HG03432 (cell line): ENCODE results near the gene RAI1.

ENCODE experiments used
- ATAC-seq: cut with Tn5 transposase; IDR thresholded peaks from one replicate; pipeline ENCODE4 v1.9.1; 2021; ENCODE audit warnings: mild to moderate bottlenecking, moderate library complexity; ENCODE audit not compliant: unreplicated experiment

Gene RAI1

DNA sequence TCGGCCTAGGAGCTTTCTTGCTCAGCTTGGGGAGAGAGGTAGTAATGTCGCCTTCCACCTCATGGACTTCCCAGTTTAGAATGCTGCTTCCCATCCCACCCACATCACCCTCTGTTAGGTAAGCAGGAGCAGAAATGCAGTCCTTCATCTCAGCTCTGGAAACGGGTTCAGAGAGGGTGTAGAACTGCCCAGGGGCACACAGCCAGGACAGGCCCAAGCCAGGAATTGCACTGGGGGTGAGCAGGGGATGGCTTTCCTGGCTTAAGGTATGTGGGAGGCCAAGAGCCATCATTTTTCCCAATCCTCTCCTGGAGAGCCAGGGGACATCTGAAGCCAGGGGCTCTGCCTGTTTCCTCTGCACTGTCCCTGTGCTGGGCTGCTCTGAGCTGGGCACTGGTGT, 33.6 kb downstream of the RAI1 start:
- no peak for ATAC-seq

DNA sequence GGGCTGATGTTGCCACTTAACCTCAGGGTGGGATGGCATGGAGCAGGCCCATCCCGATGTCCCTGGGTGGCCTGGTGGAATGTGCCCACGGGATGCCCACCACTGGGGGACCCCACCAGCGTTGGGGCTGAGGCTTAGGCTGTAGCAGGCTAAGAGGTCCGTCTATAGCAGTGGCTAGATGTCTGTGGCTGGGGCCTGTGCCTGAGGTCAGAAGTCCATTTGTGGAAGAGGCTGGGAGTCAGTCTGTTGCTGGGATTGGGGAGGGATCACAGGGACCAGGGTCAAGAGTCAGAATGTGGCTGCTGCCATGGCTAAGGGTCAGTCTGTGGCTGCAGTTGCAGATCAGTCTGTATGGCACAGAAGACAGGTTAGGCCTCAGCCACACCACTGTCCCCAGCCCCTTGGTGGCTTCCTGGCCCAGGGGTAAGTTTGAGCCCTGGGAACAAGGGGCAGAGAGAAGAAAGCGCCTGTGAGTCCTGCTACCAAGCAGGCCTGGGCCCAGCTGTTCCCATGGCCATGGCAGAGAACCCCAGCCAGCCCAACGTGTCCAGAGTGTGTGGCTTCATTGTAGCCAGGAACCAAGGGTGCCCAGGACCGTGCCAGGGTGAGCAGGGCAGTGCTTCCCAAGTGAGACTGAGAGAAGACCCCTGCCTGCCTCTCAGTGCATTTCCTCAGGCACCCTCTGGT, 35.7 kb downstream of the RAI1 start:
- no peak for ATAC-seq

DNA sequence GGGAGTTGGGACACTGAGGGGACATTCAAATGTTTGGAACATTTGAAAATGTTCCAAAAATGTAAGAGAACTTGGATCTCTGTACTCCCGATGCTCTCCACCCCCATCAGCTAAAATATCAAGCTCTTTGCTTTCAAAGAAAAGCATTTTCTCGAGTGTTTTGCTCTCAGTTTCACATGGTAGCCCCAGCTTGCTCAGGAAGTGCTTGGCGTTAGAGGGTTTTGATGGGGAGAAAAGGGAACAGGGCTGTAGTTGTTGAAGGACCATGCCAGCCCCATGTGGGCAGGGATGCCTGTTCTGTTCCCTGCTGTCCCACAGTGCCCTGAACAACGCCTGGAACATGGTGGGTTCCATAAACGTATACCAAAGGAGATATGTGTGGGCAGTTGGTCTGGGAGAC, 37.0 kb downstream of the RAI1 start:
- ATAC-seq, result no peak

DNA sequence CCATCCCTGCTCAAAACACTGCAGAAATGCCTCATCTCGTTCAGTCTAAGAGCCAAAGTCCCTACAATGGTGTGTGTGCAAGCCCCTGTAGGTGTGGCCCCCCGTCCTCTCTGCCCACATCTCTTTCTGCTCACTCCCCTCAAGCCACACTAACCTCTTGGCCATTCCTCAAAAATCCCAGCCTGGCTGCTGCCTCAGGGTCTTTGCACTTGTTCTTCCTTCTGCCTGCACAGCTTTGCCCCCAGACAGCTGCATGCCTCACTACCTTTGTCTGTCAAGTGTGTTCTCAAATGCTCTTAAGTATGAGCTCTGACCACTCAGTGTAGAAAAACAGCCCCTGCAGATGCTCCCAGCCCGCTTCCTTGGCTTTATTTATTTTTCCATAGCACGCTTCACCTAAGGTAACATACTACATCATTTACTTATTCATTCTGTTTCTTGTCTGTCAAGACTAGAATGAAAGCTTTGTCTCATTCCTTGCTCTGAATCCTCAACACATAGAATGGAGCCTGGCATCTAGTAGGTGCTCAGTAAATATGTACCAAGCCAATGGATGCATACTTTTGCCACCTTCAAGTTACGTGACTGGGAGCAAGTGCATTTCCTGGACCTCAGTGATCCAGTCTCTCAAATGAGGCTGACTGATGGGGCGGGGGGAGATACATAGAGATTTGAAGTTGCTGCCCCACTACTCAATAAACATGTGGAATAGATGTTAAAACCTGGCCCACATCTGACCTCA, 38.1 kb downstream of the RAI1 start:
- ATAC-seq, result no peak

DNA sequence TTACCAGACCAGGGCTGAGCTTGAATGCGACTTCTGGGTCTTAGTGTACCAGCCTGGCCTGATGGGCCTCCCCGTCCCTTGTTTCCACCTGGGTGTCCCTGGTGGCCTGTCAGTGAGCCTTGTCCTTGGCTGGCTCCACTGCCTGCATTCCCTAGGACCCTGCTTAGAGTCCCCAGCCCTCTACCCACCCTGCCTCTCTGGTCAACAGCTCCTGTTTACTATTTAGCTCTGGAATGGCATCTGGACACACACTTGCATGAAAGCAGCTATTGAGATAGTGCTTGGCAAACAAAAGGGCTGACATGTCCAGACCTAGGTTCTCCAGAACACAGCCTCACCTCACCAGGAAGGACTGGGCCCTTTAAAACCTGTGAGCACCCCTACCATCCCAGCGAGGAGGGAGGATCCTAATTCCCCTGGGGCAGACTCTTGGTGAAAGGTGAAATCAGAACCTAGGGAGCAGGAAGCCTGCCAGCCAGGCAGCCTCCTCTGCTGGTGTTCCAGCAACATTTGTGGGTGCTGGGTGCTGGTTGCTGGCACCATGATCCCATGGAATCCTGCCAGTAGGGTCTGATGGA, 38.8 kb downstream of the RAI1 start:
- ATAC-seq, result no peak

DNA sequence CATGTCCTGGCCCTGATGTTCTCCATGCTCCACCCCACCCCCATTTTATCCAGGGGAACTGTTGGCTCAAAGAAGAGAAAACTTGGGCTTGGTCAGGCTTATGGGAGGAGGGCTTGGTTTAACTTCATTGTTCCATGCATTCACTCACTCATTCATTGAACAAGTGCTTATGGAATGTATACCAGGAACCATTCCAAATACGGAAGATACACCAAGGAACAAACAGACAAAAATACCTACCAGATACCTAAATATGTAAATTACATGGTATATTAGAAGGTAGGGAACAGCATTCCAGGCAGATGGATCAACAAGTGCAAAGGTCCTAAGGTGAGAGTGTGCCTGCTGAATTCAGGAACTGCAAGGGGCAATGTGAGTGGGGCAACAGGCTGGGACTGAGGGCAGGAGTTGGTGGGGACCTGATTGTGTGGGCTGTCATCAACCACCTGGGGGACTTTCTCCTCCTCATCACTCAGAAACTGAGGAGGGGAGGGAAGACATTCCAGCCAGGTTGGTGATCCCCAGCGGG, 39.9 kb downstream of the RAI1 start:
- no peak for ATAC-seq

DNA sequence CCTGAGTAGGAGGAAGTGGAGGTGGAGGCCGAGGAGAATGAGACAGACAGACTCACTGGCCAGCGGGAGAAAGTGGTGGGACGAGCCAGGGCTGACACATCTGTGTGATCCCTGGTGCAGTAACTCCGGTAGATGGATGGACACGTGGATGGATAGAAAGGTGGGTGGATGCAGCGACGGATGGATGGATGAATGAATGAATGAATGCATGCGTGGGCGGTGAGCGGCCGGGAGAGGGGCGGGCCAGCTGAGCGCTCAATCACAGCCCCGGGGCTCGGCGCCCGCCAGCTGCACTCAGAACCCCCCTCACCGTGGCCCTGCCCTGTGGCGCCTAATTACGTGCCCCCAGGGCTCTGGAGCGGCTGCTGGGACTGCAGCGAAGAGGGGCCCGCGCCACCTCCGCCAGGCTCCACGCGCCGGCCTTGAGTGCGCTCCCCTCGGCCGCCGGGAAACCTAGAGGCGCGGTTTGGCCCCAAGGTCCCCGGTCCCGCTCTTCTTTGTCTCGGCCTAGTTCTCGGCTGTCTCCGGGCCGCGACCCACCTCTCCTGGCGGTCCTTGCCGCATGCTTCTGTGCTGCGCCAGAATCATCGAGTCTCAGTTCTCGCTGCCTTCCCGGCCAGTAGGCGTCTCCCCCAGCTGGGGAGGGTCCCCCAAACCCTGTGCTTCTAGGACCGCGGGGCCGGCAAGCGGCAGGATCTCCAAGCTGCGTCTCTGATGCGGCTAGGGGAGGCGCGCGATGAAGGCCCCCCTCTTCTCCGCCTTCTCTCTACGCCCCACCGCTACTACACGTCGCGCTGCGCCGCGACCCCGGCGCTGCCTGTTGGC, 41.0 kb downstream of the RAI1 start:
- no peak for ATAC-seq

DNA sequence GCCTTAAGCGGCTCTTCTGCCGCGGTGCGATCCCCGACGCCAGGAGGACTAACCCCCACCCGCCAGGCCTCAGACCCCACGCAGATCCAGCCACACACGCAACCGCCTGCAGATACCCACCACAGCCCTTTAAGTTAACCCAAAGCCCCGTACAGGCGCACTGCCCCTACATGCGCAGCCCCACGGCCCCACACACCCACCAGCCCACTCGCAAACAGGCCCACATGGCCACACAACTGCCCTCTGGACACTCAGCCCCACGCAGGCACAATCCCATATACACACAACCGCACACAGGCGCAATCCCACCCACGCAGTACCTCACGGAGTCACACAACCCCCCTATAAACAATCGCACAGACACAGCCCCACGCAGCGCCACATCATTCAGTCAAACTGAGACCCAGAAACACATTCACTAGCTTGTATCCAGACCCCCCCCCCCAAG, 41.7 kb downstream of the RAI1 start:
- ATAC-seq, result no peak

DNA sequence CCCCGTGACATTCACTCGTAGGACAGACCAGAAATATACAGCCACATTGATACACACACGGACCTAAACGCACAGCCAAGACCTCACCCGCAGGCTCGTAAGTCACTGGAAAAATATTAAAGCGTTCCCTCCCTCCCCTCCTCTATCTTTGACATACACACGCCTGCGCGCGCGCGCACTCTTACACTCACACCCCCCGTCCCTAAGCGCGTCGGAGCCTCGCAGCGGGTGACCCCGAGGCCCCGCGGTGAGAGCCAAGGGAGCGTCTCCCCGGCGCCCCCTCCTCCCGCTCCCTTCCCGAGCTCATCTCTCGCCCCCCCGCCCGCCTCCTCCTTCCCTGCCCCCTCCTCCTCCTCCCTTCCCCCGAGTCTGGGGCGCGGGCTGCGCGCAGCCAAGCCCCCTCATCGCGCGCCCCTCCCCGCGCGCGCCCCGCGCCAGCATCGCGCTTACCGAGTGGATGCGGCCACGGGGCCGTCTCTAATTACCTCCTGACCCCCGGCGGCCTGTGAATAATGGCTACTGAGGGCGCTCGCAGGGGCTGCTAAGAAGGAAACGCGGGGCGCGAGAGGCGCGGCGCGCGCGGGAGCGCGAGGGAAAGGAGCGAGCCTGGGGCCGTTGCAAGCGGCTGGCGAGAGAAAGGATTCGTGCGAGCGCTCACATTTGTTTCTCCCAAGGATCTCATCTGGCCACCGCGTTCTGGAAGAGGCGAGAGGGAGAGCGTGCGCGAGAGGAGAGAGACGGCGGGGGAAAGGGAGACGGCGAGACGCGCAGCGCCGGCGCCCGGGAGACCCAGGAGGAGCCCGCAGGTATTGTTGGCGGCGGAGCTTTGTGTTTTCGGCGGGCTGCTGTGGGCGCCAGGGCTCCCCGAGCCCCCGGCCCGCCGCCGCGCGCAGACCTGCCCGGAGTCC, 42.4 kb downstream of the RAI1 start:
- ATAC-seq, result peak; percentile 15

DNA sequence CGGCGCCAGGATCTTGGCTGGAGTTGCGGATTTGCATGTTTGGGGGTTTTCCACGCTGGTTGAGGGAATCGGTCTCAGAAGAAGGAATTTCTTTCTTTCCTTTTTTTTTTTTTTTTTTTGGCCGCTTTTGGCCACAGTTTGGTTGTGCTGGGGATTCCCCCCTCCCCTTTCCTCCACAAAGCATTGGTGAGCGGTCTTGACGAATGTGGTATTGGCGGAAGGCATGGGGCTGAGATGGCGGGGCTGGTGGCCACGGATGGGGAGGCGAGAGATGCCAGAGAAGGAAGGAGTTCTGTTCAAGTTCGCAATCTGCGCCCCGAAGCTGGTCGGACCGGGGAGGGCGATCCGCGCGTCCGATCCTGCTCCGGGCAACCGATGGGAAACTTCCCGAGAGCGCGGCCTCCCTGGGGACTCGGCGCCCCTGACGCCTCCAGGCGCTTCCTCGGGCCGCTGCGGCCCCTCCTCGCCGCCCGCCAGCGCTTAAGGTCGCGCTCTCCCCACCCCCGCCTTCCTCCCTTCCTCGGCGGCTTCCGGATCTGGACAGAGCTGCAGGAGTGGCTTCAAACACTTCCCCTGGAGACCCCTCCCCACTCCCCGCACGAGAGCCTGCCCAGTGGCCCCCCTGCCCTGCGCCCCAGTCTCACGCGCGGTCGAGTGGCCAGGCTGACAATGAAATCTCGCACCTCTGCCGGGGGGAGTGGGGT, 43.2 kb downstream of the RAI1 start:
- peak; percentile 57 for ATAC-seq

DNA sequence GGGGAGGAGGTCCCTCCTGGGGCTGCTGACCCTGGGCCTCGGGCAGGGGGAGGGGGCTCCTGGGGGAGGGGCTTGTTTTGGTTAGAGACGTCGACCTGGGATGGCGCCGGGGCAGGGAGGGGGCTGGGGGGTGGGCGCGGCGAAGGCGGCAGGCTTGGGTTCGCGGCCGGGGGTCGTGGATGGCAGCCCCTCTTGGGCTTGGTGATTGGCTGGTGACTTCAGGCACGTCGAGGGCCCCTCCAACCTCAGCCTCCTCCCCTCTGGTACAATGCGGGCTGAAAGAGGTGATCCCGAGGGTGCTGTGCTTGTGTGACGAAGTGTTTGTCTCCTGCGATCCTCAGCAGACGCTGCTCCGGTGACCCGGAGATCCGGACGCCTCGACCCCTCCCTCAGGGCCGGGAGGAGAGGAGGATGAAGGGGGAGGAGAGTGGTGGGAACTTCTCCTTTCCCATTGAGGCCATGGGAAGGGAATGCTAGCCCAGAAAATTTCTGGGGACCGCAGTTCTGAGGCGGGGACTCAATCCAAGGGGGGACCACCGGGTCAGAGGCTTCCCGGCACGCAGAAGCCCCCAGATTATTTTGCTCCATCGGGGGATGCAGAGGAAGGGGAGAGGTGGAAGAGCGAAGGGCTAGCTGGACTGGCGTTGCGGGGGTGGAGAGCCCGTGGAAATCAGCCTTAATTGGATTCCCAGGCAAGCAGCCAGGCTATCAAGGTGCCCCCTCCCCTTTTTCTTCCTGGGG, 43.9 kb downstream of the RAI1 start:
- ATAC-seq, result no peak

DNA sequence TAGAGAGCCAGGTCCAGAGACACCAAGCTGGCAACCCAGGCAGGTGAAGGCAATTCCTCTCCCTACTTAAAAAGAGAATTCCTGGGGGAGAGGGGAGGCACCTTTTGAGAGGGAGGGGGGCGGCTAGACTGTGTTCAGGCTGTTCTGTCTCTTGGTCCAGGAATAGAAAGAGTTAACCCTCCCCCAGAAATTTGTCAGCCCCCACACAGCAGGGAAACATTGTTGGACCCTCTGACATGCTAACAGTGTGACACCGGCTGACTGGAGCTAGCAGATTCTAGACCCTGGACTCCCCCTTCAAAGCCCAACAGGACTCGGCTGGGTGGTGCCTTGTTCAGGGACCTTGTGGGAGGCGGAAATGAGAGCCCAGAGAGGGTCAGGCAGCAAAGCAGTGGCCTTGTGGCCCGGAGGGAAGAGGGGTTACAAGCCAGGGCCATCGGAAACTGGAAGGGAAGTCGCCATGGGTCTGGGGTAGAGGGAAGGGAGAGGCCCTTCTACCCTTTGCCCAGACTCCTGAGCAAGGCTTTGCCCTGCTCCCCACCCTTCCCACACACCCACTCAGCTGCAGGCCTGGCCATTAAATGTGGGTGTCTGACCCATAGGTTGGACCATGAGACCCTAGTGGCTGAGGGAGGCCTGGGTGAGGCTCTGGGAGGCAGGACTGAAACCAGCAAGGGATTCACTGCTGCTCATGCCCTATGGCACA, 44.6 kb downstream of the RAI1 start:
- no peak for ATAC-seq

DNA sequence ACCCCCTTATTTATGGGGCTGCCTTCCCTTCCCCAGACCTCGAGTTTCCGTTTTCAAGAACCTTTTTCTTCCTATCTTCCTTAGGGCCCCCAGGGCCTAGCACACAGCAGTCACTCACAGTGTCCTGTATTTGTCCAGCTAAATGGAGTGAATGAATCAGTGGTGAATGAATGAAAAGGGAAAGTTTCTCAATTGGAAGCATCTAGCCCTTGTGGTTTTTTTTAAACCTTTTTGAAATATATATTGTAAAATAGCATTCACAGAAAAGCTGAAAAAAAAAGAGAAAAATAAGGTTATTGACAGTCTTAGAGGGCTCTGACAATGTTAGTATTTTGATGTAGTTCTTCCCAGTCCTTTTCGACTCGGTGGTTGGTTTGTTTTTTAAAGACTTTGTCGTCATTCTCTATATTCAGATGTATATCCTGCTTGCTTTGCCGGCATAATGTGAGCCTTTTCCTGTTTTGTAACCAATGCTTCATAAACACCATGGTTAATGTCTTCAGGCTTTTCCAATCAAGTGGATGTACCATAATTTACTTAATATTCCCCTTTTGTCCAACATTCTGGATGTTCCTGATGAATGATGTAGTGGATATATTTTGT, 45.3 kb downstream of the RAI1 start:
- ATAC-seq, result no peak

DNA sequence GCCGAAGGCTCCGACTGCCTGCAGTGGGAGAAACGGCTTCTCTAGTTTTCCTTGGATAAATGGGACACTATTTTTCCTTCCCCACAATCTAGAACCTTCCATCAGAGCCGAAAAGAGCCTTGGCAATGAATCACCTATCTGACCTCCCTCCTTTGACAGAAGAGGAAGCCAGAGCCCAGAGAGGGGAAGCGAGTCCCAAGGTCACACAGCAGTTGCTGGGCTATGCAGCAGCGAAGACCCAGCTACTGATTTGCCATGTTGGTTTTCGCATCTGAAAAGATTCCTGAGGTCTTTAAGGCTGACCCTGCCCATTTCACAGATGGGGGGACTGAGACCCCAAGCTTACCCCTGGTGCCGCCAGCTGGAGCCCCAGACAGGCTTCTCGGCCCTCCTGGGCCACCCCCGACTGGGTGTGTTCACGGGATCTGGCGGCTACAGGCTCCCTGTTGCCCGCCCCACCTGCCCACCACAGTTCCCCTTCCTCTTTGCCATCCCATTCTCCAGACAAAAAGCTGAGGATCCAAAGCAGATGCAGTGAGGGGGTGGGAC, 45.9 kb downstream of the RAI1 start:
- ATAC-seq, result no peak

DNA sequence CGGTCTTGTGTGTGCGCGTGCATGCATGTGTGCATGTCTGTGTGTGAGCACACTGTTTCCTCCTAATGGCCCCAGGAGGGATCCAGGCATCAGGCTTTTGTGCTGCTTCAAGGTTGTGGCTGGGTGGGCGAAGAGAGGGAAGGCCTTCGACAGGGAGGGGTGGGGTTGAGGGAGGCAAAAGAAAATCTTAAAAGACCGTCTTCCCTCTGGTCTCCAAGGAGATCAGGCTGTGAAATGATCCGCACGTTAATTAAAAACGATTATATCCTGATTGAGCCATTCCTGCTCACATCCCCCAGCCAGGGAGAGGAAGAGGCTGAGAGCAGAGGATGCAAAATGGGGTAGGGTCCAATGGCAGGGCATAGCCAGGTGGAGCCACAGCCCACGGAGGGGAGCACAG, 46.9 kb downstream of the RAI1 start:
- ATAC-seq, result no peak

DNA sequence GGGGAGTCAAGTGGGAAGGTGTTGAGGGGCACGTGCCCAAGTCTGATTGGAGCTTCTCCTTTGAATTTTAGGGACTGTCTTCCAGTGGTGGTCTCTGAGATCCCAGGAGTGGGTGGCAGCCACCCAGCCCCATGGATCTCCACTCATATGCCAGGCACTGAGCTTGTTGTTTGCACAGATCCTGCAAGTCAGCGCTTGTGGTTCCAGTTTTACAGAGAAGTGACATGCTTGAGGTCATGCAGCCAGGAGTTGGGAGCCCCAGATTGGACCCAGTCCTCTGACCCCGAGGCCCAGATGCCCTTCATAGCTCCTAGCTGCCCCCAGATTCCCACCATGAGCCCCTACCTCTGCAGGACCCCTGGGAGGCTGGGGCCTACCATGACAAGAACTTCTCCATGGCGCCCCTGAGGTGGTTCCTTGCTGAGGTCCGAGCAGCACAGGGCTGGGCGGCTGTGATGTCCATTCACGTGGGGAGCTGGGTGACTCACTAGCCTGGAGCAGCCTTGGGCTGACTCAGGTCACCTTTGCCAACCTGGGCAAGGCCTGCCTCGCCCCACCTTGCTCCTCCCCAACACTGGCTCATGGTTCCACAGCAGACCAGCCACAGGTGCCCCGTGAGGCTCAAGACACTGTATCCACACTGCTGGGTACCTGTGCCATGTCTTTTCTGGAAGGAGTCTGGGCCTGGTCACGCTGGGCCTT, 47.4 kb downstream of the RAI1 start:
- ATAC-seq, result no peak
